Measurements from ENCODE around the gene DHRS7B.
"Not testable (repeated sequence)": the region's sequence is repeated elsewhere in the genome, so short reads cannot be mapped to it uniquely, and the experiment has no call there.

The DHRS7B gene

DNA sequence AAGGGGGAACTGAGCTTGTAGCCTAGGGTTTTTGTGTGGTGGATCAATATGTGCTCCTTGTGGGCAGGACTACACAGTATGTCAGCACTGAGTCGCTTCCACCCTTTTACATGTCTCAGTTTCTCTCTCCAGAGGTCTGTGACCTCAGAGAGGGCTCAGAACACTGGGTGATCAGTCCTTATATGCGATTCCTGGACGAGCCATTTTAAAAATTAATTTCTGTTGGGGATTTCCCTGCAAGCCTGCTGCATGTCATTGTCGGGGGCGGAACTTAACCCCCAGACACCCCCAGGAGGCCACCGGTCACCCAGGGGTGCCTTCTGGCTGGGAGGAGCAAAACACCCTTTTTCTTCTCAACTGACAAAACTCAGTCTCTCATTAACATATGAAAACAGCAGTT lies 14.1 kb downstream of the DHRS7B start:
- TF ChIP-seq, protein P1, sequence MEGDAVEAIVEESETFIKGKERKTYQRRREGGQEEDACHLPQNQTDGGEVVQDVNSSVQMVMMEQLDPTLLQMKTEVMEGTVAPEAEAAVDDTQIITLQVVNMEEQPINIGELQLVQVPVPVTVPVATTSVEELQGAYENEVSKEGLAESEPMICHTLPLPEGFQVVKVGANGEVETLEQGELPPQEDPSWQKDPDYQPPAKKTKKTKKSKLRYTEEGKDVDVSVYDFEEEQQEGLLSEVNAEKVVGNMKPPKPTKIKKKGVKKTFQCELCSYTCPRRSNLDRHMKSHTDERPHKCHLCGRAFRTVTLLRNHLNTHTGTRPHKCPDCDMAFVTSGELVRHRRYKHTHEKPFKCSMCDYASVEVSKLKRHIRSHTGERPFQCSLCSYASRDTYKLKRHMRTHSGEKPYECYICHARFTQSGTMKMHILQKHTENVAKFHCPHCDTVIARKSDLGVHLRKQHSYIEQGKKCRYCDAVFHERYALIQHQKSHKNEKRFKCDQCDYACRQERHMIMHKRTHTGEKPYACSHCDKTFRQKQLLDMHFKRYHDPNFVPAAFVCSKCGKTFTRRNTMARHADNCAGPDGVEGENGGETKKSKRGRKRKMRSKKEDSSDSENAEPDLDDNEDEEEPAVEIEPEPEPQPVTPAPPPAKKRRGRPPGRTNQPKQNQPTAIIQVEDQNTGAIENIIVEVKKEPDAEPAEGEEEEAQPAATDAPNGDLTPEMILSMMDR (conservative IDR thresholded peaks at IDR 0.05; ENCODE audit: low read depth): no peak
- DNase-seq (ENCODE audit: low spot score): no peak
- H3K27ac ChIP-seq: no peak overlapping the region
- POLR2A ChIA-PET (ENCODE audit: low non-redundant PET): no interaction called here
- CTCF ChIA-PET: no interaction called here

- TF ChIP-seq, protein P1 (conservative IDR thresholded peaks at IDR 0.05; ENCODE audit: low read depth): no peak
- DNase-seq (ENCODE audit: low spot score): no peak
- ChIA-PET CTCF (no interaction called here), POLR2A (ENCODE audit: low non-redundant PET) (no interaction called here)
- H3K27ac ChIP-seq: no peak overlapping the region
These were observed 14.6 kb downstream of the DHRS7B start for GRCh38 chr17:21141331-21141730.

- H3K27ac ChIP-seq; DNase-seq (ENCODE audit: low spot score); POLR2A ChIA-PET (ENCODE audit: low non-redundant PET); CTCF ChIA-PET: not testable (repeated sequence)
These were observed 15.3 kb downstream of the DHRS7B start for GRCh38 chr17:21142065-21142464.

- ChIA-PET CTCF (no interaction called here), POLR2A (ENCODE audit: low non-redundant PET) (no interaction called here)
- TF ChIP-seq, protein P1 (conservative IDR thresholded peaks at IDR 0.05; ENCODE audit: low read depth): no peak
- no peak for DNase-seq (ENCODE audit: low spot score)
- H3K27ac ChIP-seq: no peak overlapping the region
These were observed 16.9 kb downstream of the DHRS7B start for GRCh38 chr17:21143695-21144094.

DNA sequence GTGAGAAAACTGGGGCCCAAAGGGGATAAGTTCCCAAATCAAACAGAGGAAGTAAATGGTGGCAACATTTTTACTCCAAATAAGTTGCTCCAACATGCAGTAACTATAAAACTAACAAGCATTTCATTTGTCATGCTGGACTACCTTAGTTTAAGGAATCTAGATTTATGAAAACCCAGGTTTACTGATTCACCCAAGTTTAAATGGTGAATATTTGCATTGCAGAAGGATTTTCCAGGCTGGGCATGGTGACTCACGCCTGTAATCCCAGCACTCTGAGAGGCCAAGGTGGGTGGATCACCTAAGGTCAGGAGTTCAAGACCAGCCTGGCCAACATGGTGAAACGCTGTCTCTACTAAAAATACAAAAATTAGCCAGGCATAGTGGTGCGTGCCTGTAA lies 17.5 kb downstream of the DHRS7B start:
- DNase-seq (ENCODE audit: low spot score); H3K27ac ChIP-seq; CTCF ChIA-PET; POLR2A ChIA-PET (ENCODE audit: low non-redundant PET): not testable (repeated sequence)

DNA sequence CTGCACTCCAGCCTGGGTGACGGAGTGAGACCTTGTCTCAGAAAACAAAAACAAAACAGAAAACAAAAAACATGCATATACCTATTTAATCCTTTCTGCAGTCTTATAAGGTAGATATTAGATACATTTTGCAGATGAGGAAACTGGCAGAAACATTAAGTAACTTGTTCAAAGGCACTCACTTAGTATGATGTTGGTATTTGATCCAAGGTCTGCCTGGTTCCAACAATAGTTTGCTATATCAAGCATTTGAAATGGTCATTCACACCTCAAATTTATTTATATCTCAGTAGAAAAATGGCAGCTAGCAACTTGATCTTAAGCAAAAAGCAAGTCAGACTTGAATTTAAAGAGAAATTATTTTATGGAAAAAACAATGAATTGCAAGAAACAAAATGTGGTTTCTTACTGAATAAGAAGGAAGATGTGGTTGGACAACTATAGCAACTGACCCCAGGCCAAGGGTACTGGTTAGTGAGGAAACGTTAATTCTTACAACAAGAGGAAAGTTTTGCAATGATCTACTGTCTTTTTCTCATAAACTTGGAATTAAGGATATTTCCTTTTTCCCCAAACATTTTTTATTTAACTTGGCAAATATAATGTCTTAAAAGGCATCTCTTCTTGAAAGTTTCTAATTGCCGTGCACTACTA lies 19.7 kb downstream of the DHRS7B start:
- POLR2A ChIA-PET (ENCODE audit: low non-redundant PET): no interaction called here
- TF ChIP-seq, protein P1 (conservative IDR thresholded peaks at IDR 0.05; ENCODE audit: low read depth): no peak
- no peak overlapping the region for H3K27ac ChIP-seq
- CTCF ChIA-PET: no interaction called here
- DNase-seq (ENCODE audit: low spot score): no peak

DNA sequence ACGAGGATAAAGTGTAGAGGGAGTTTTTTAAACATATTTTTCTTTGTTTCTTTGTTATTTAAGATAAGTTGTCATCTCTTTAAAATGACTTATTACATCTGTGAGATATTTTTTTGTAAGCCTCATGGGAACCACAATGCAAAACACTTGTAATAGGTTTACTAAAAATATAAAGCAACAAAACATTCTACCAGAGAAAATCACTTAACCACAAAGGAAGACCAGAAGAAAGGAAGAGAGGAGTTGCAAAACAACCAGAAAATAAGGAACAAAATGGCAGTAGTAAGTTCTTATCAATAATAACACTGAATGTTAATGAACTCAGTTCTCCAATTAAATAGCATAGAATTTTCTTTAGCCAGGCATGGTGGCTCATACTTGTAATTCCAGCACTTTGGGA lies 22.9 kb downstream of the DHRS7B start:
- POLR2A ChIA-PET (ENCODE audit: low non-redundant PET): no interaction called here
- no peak overlapping the region for H3K27ac ChIP-seq
- TF ChIP-seq, protein P1 (conservative IDR thresholded peaks at IDR 0.05; ENCODE audit: low read depth): no peak
- DNase-seq (ENCODE audit: low spot score): no peak
- CTCF ChIA-PET: no interaction called here

- no peak overlapping the region for H3K27ac ChIP-seq
- DNase-seq (ENCODE audit: low spot score): no peak
- ChIA-PET POLR2A (ENCODE audit: low non-redundant PET) (no interaction called here), CTCF (interaction anchor here (0.6 kb wide), 1 partner anchor 21 kb away, joined by 7 read pairs; no protein-coding TSS in a partner anchor)
- TF ChIP-seq, protein P1 (conservative IDR thresholded peaks at IDR 0.05; ENCODE audit: low read depth): no peak
These were observed 26.0 kb downstream of the DHRS7B start for GRCh38 chr17:21152731-21153130.
